GM18858 (cell line): ENCODE data around the gene CNOT6L.

Source experiments
- ATAC-seq: cut with Tn5 transposase; IDR thresholded peaks from one replicate; pipeline ENCODE4 v1.9.1; 2021; ENCODE audit not compliant: unreplicated experiment

Gene CNOT6L

GRCh38 chr4:77820649-77821561, 1.7 kb upstream of the CNOT6L start:
- no peak for ATAC-seq

- ATAC-seq, result peak; percentile 69
These were observed 878 bp upstream of the CNOT6L start for GRCh38 chr4:77819843-77820648.

GRCh38 chr4:77819404-77819842, 255 bp upstream of the CNOT6L start:
- no peak for ATAC-seq

- ATAC-seq, result no peak
These were observed 1.0 kb downstream of the CNOT6L start for GRCh38 chr4:77818073-77818601.

GRCh38 chr4:77817304-77818072, 1.7 kb downstream of the CNOT6L start:
- ATAC-seq, result no peak

- ATAC-seq, result no peak
These were observed 2.6 kb downstream of the CNOT6L start for GRCh38 chr4:77816546-77816945.

GRCh38 chr4:77815636-77816035, 3.5 kb downstream of the CNOT6L start:
- ATAC-seq, result no peak

GRCh38 chr4:77805840-77806239, 13.3 kb downstream of the CNOT6L start:
- no peak for ATAC-seq

- no peak for ATAC-seq
These were observed 14.7 kb downstream of the CNOT6L start for GRCh38 chr4:77804471-77804870.

- no peak for ATAC-seq
These were observed 16.8 kb downstream of the CNOT6L start for GRCh38 chr4:77802402-77802801.

- no peak for ATAC-seq
These were observed 17.9 kb downstream of the CNOT6L start for GRCh38 chr4:77801260-77801608.

- ATAC-seq, result no peak
These were observed 18.5 kb downstream of the CNOT6L start for GRCh38 chr4:77800483-77801259.

GRCh38 chr4:77800077-77800476, 19.1 kb downstream of the CNOT6L start:
- ATAC-seq, result no peak

- no peak for ATAC-seq
These were observed 20.8 kb downstream of the CNOT6L start for GRCh38 chr4:77798385-77798784.

- no peak for ATAC-seq
These were observed 21.9 kb downstream of the CNOT6L start for GRCh38 chr4:77797239-77797638.

- ATAC-seq, result no peak
These were observed 23.8 kb downstream of the CNOT6L start for GRCh38 chr4:77795326-77795725.

GRCh38 chr4:77790146-77790545, 29.0 kb downstream of the CNOT6L start:
- ATAC-seq, result no peak

- ATAC-seq, result no peak
These were observed 30.2 kb downstream of the CNOT6L start for GRCh38 chr4:77788990-77789389.

- no peak for ATAC-seq
These were observed 31.2 kb downstream of the CNOT6L start for GRCh38 chr4:77787969-77788368.

- ATAC-seq, result no peak
These were observed 33.5 kb downstream of the CNOT6L start for GRCh38 chr4:77785669-77786068.
